ENCODE measurements around the gene DHRS12. TPM values are rescaled to one million over a fixed set of nuclear protein-coding genes. Genes with fewer than 3 reads are reported as not detected.

DHRS12 gene
- total and polyA plus RNA-seq, 8 donors, result 11.7 to 20.2 (median 14.9) TPM

GRCh38 chr13:51814825-51815650, 11.1 kb upstream of the DHRS12 start:
- Histone ChIP-seq H3K27ac (no peak overlapping the region), H3K27me3 (no peaks in the 10 kb centered on the region)

GRCh38 chr13:51814071-51814470, 10.1 kb upstream of the DHRS12 start:
- H3K4me3 ChIP-seq, result no peak overlapping the region
- H3K9me3 ChIP-seq, result no peaks in the 10 kb centered on the region
- H3K4me1 ChIP-seq, result peaks cover 5 to 23% of the 10 kb centered on the region in 2 donors
- DNase-seq (no peak), ATAC-seq (no peak)
- intact Hi-C loops (cut with DNase I), result loop anchor here in 1 of 2 donors (10.0 kb wide), 1 partner anchor 311 kb away; the partner anchor contains the start of gene NEK5
- no peaks in the 10 kb centered on the region for H3K36me3 ChIP-seq
- H3K27me3 ChIP-seq, result no peaks in the 10 kb centered on the region
- H3K27ac ChIP-seq, result no peak overlapping the region
- no peak for TF ChIP-seq CTCF (IDR thresholded peaks at IDR 0.05)

More at GRCh38 chr13:51814825-51815650, 11.1 kb upstream of the DHRS12 start:
- ATAC-seq (peak; percentile 92), DNase-seq (peak in 2 of 4 donors; percentile 52 to 65)
- intact Hi-C loops (cut with DNase I), result loop anchor here in 1 of 2 donors (10.0 kb wide), 1 partner anchor 310 kb away; the partner anchor contains the start of gene NEK5
- H3K9me3 ChIP-seq, result no peaks in the 10 kb centered on the region
- peak overlapping the region in 1 of 2 donors; percentile 2 for H3K4me3 ChIP-seq
- no peaks in the 10 kb centered on the region for H3K36me3 ChIP-seq
- peak; percentile 65 to 85 for TF ChIP-seq CTCF (IDR thresholded peaks at IDR 0.05)
- H3K4me1 ChIP-seq, result peaks cover 5 to 30% of the 10 kb centered on the region in 2 donors

- DNase-seq, result no peak
- intact Hi-C loops (cut with DNase I), result loop anchor here in 1 of 2 donors (10.0 kb wide), 1 partner anchor 313 kb away; the partner anchor contains the start of gene NEK5
- no peak for TF ChIP-seq CTCF (IDR thresholded peaks at IDR 0.05)
- H3K4me1 ChIP-seq, result peaks cover 5 to 20% of the 10 kb centered on the region in 2 donors
- H3K4me3 ChIP-seq, result no peak overlapping the region
- no peak for ATAC-seq
- no peaks in the 10 kb centered on the region for H3K27me3 ChIP-seq
- no peak overlapping the region for H3K27ac ChIP-seq
- H3K36me3 ChIP-seq, result no peaks in the 10 kb centered on the region
- H3K9me3 ChIP-seq, result no peaks in the 10 kb centered on the region
Measured at GRCh38 chr13:51811920-51812451, 8.0 kb upstream of the DHRS12 start.

GRCh38 chr13:51811046-51811445, 7.1 kb upstream of the DHRS12 start:
- Histone ChIP-seq H3K27me3 (no peaks in the 10 kb centered on the region), H3K36me3 (no peaks in the 10 kb centered on the region), H3K9me3 (no peaks in the 10 kb centered on the region), H3K4me3 (no peak overlapping the region), H3K27ac (no peak overlapping the region), H3K4me1 (peaks cover 5 to 23% of the 10 kb centered on the region in 2 donors)
- intact Hi-C loops (cut with DNase I), result loop anchor here in 1 of 2 donors (10.0 kb wide), 1 partner anchor 314 kb away; the partner anchor contains the start of gene NEK5
- DNase-seq (no peak), ATAC-seq (no peak)
- no peak for TF ChIP-seq CTCF (IDR thresholded peaks at IDR 0.05)

GRCh38 chr13:51808811-51809210, 4.8 kb upstream of the DHRS12 start:
- H3K9me3 ChIP-seq, result no peaks in the 10 kb centered on the region
- no peak overlapping the region for H3K4me3 ChIP-seq
- peaks cover 5 to 27% of the 10 kb centered on the region in 2 donors for H3K4me1 ChIP-seq
- no peak for DNase-seq
- TF ChIP-seq CTCF (IDR thresholded peaks at IDR 0.05), result no peak
- intact Hi-C loops (cut with DNase I), result no loop called here
- no peaks in the 10 kb centered on the region for H3K36me3 ChIP-seq
- no peak overlapping the region for H3K27ac ChIP-seq
- no peaks in the 10 kb centered on the region for H3K27me3 ChIP-seq
- ATAC-seq, result no peak
